HFFc6 (cell line): ENCODE data around the gene ZMYND11. TPM values are rescaled to one million over a fixed set of nuclear protein-coding genes. Genes with fewer than 3 reads are reported as not detected.

ENCODE experiments used
- DNase-seq: peaks from one replicate; pipeline ENCODE4 v3.0.0-alpha.2; 2018
- H3K27ac Mint-ChIP-seq: 2 replicates; pipeline ENCODE4 v1.8.0; 2020; ENCODE audit warnings: mild to moderate bottlenecking, mixed read lengths
- H3K27me3 Mint-ChIP-seq: 2 replicates; pipeline ENCODE4 v1.8.0; 2021; ENCODE audit warnings: mild to moderate bottlenecking, moderate library complexity, mixed read lengths; ENCODE audit not compliant: insufficient read depth
- H3K36me3 Mint-ChIP-seq: 2 replicates; pipeline ENCODE4 v1.8.0; 2021; ENCODE audit warnings: low read depth, mixed read lengths
- H3K4me1 Mint-ChIP-seq: 2 replicates; pipeline ENCODE4 v1.8.0; 2020; ENCODE audit warnings: low read depth, mixed read lengths
- H3K4me3 Mint-ChIP-seq: 2 replicates; pipeline ENCODE4 v1.8.0; 2020; ENCODE audit warnings: mild to moderate bottlenecking, moderate library complexity, mixed read lengths
- H3K9me3 Mint-ChIP-seq: 2 replicates; pipeline ENCODE4 v1.8.0; 2020; ENCODE audit warnings: mild to moderate bottlenecking, mixed read lengths
- total RNA-seq, 6 experiments: library from RNA; stranded (reverse); fragmentation: NEBNext Ultra II Directional; extraction: Animal tissue kit (Norgen Biotek cat#: 25700); gene quantifications; 2 replicates in 1 of 6; 3 replicates in 5 of 6; pipeline ENCODE4 v1.2.3, GENCODE V29; 2021
- TF ChIP-seq, protein P1 (sequence below): fragments of 200-600 bp; sonication (generic); IDR thresholded peaks from 2 replicates; pipeline ENCODE4 v1.5.0; 2021; ENCODE audit warnings: antibody characterized with exemption, mild to moderate bottlenecking

The ZMYND11 gene
- total RNA-seq, 6 experiments from 2014 or later: 56.7 to 75.2 (median 65.9) TPM

DNA sequence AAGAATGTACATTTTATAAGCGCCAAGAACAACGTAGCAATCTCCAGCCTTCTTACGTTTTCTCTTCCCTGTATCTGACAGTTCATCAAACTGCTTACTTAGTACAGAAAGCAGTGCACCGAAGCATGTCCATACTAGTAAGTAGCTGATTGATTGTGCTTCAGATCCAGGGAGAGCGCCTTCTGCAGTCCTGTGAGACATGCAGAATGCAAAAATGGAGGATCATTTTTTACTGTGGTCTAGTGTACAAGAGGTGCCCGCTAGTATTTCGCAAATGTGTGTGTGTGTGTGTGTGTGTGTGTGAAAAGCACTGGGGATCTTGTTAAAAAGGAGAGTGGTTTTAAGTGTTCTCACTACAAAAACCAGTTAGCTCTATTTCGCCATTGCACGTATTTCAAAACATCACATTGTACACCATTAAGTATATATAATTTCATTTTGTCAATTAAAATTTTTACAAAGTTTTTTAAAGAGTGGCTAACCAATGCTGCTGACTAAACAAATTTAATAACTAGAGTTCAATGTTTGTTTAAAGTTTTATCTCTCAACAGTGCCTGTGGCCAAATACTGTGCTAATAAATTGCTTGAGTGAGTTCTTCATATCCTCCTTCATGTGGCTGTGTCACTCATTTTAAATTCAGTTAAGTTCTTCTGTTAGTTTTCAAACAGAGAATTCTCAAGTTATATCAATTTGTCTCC lies 99.6 kb downstream of the ZMYND11 start:
- no peak overlapping the region for H3K4me3 Mint-ChIP-seq
- no peak overlapping the region for H3K27ac Mint-ChIP-seq
- H3K9me3 Mint-ChIP-seq: no peaks in the 10 kb centered on the region
- no peaks in the 10 kb centered on the region for H3K36me3 Mint-ChIP-seq
- TF ChIP-seq, protein P1, sequence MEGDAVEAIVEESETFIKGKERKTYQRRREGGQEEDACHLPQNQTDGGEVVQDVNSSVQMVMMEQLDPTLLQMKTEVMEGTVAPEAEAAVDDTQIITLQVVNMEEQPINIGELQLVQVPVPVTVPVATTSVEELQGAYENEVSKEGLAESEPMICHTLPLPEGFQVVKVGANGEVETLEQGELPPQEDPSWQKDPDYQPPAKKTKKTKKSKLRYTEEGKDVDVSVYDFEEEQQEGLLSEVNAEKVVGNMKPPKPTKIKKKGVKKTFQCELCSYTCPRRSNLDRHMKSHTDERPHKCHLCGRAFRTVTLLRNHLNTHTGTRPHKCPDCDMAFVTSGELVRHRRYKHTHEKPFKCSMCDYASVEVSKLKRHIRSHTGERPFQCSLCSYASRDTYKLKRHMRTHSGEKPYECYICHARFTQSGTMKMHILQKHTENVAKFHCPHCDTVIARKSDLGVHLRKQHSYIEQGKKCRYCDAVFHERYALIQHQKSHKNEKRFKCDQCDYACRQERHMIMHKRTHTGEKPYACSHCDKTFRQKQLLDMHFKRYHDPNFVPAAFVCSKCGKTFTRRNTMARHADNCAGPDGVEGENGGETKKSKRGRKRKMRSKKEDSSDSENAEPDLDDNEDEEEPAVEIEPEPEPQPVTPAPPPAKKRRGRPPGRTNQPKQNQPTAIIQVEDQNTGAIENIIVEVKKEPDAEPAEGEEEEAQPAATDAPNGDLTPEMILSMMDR: no peak
- DNase-seq: no peak
- peaks cover 11% of the 10 kb centered on the region for H3K4me1 Mint-ChIP-seq
- H3K27me3 Mint-ChIP-seq: no peaks in the 10 kb centered on the region

DNA sequence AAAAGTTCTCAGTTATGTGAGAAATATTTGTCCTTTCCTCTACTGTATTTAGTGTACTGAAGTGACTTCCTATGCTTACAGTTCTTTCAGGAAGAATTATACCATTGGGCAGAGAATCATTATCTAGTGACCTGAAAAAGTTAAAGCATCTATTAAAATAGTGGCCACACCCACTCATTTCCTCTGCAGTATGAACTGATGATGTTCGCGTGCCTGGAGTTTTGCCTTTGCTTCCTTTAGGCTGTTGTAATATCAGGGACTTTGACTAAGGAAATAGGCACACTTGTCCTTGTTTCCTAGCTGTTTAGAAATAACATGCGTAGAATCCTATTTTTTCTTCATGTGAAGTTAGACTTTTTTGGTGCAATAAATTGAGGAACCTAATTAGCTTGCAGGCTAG lies 100.7 kb downstream of the ZMYND11 start:
- Mint-ChIP-seq H3K4me1 (peaks cover 11% of the 10 kb centered on the region), H3K27ac (no peak overlapping the region), H3K36me3 (no peaks in the 10 kb centered on the region), H3K4me3 (no peak overlapping the region), H3K9me3 (no peaks in the 10 kb centered on the region), H3K27me3 (no peaks in the 10 kb centered on the region)
- no peak for DNase-seq
- TF ChIP-seq, protein P1: no peak

DNA sequence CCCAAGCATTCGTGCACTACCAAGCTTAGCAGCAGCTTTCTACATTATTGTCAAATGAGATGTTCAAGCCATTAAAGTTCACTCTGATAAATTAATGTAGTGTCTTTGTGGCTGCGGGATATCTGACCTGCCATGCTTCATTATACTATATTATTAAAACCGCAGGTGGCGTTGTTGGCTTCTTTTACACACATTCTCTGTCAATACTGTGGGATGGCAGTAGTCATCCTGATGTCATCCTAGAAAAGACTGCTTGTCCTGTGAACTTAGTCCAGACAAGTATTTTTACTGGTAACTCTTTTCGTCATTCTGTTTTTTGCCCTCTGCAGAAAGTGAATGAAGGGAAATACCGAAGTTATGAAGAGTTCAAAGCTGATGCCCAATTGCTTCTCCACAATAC lies 103.9 kb downstream of the ZMYND11 start:
- H3K4me1 Mint-ChIP-seq: peaks cover 11% of the 10 kb centered on the region
- DNase-seq: no peak
- no peak overlapping the region for H3K4me3 Mint-ChIP-seq
- no peaks in the 10 kb centered on the region for H3K27me3 Mint-ChIP-seq
- H3K9me3 Mint-ChIP-seq: no peaks in the 10 kb centered on the region
- H3K27ac Mint-ChIP-seq: no peak overlapping the region
- TF ChIP-seq, protein P1: peak; percentile 25; the same call in 1 of the 2 replicates
- 0 out of 2 replicates have a peak, but pooled peaks cover 3% of the 10 kb centered on the region for H3K36me3 Mint-ChIP-seq

DNA sequence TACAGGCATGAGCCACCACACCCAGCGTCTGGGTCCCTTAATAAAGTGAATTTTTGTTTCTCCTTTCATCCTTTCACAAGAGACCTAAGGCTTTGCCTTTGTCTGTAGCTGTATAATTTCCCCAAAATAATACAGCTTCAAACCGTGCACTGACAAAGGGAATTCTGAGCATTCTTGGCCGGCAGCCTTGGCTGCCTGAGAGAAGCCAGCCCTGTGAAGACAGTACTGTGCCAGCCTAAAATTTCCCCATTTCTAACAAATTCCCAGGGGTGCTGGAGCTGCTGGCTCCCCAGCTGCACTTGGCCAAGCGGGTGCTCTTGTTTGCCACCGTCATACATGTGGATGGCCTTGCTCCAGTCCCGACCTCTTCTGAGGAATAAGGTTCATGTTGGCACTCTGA lies 106.2 kb downstream of the ZMYND11 start:
- H3K27ac Mint-ChIP-seq: no peak overlapping the region
- H3K36me3 Mint-ChIP-seq: 0 out of 2 replicates have a peak, but pooled peaks cover 6% of the 10 kb centered on the region
- TF ChIP-seq, protein P1: no peak
- no peaks in the 10 kb centered on the region for H3K9me3 Mint-ChIP-seq
- no peak for DNase-seq
- H3K4me1 Mint-ChIP-seq: peaks cover 7% of the 10 kb centered on the region; the same call in 1 of the 2 replicates
- H3K4me3 Mint-ChIP-seq: no peak overlapping the region
- H3K27me3 Mint-ChIP-seq: no peaks in the 10 kb centered on the region

DNA sequence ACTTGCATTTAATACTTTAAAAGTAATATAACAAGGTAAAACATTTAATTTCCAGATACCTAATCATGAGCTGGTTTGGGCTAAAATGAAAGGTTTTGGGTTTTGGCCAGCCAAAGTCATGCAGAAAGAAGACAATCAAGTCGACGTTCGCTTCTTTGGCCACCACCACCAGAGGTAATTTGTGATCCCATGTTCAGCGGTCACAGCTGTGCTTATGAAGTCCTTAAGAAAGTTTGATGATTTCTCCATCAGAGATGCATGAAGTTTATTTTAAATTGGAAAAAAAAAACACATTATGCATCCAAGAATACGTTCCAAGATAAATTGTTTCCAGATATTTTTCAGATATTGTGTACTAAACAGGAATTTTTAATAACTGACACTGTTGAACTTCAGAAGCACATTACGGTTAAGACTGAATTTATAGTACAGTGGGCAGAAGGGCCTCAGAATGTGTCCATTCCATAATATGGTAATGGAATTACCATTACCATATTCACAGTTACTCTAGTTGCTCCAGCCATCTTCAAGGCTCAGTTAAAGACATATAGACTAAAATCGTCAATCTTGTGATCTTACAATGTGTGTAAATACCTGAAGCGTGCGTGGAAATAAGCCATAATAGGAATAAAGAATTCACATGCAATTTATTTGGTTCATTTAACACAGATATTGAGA lies 106.8 kb downstream of the ZMYND11 start:
- no peak for DNase-seq
- TF ChIP-seq, protein P1: no peak
- Mint-ChIP-seq H3K27me3 (no peaks in the 10 kb centered on the region), H3K27ac (no peak overlapping the region), H3K9me3 (no peaks in the 10 kb centered on the region), H3K4me1 (peaks cover 7% of the 10 kb centered on the region; the same call in 1 of the 2 replicates), H3K36me3 (peaks cover 12% of the 10 kb centered on the region; the same call in 1 of the 2 replicates), H3K4me3 (no peak overlapping the region)
